Activated CD4-positive, alpha-beta memory T cell treated with anti-CD3 and anti-CD28 coated beads, Interleukin-2, amount 10 ng/mL, durations not matched to agents 7 days and 5 days (primary cell): ENCODE results near the gene ANXA2. TPM values are rescaled to one million over a fixed set of nuclear protein-coding genes. Genes with fewer than 3 reads are reported as not detected.

ENCODE experiments used
- CTCF ChIA-PET: fragments of 350-600 bp; sonication (Branson Sonifier 250); formaldehyde crosslinking; loops from one replicate; lab custom pipeline; 2021; ENCODE audit warnings: antibody characterized with exemption, inconsistent platforms; lab: Charles Lee
- POLR2A ChIA-PET: fragments of 350-600 bp; sonication (Branson Sonifier 250); formaldehyde crosslinking; loops from one replicate; lab custom pipeline; 2021; ENCODE audit warnings: antibody characterized with exemption; lab: Charles Lee
- DNase-seq: peaks from one replicate; pipeline ENCODE4 v3.0.0-alpha.2; 2020
- H3K27ac Mint-ChIP-seq: one replicate; pipeline ENCODE4 v1.8.0; 2021; ENCODE audit warnings: mild to moderate bottlenecking, mixed read lengths
- H3K27me3 Mint-ChIP-seq: one replicate; pipeline ENCODE4 v1.8.0; 2021; ENCODE audit warnings: mixed read lengths
- H3K36me3 Mint-ChIP-seq: one replicate; pipeline ENCODE4 v1.8.0; 2021; ENCODE audit warnings: low read depth, mixed read lengths
- H3K4me1 Mint-ChIP-seq: one replicate; pipeline ENCODE4 v1.8.0; 2021; ENCODE audit warnings: mixed read lengths
- H3K4me3 Mint-ChIP-seq: one replicate; pipeline ENCODE4 v1.8.0; 2021; ENCODE audit warnings: mild to moderate bottlenecking, mixed read lengths
- H3K9me3 Mint-ChIP-seq: one replicate; pipeline ENCODE4 v1.8.0; 2021; ENCODE audit warnings: mixed read lengths
- total RNA-seq, 2 experiments: library from RNA; stranded (reverse); gene quantifications; one replicate each; pipeline ENCODE4 v1.2.3, GENCODE V29; 2021

Gene ANXA2
- total RNA-seq, 2 experiments from 2014 or later, result 558 to 566 TPM

GRCh38 chr15:60325905-60326304 lies 71.9 kb downstream of the ANXA2 start:
- ChIA-PET CTCF (interaction anchor here (1.1 to 5.2 kb wide), 25 partner anchors 9 to 794 kb away, joined by 3 to 75 read pairs (median 5); partner anchors contain the start of gene FOXB1), POLR2A (interaction anchor here (1.9 kb wide), 1 partner anchor 408 kb away, joined by 6 read pairs; no protein-coding TSS in a partner anchor)
- Mint-ChIP-seq H3K36me3 (no peaks in the 10 kb centered on the region), H3K27me3 (peaks cover 59% of the 10 kb centered on the region), H3K4me1 (peaks cover 15% of the 10 kb centered on the region), H3K4me3 (no peak overlapping the region), H3K27ac (no peak overlapping the region), H3K9me3 (no peaks in the 10 kb centered on the region)
- no peak for DNase-seq

- H3K27me3 Mint-ChIP-seq, result peaks cover 60% of the 10 kb centered on the region
- H3K4me3 Mint-ChIP-seq, result no peak overlapping the region
- H3K36me3 Mint-ChIP-seq, result no peaks in the 10 kb centered on the region
- no peaks in the 10 kb centered on the region for H3K9me3 Mint-ChIP-seq
- H3K27ac Mint-ChIP-seq, result no peak overlapping the region
- no peak for DNase-seq
- CTCF ChIA-PET, result interaction anchor here (1.2 to 5.2 kb wide), 12 partner anchors 8 to 601 kb away, joined by 3 to 75 read pairs (median 8); no protein-coding TSS in a partner anchor
- peaks cover 17% of the 10 kb centered on the region for H3K4me1 Mint-ChIP-seq
- POLR2A ChIA-PET, result interaction anchor here (0.6 to 1.9 kb wide), 3 partner anchors 321 to 571 kb away, joined by 3 to 6 read pairs (median 3); partner anchors contain the start of gene FOXB1
Observed at GRCh38 chr15:60324706-60325438, 72.9 kb downstream of the ANXA2 start.

- ChIA-PET POLR2A (interaction anchor here (1.2 kb wide), 1 partner anchor 319 kb away, joined by 3 read pairs; the partner anchor contains the start of gene FOXB1), CTCF (interaction anchor here (4.1 kb wide), 1 partner anchor 599 kb away, joined by 37 read pairs; no protein-coding TSS in a partner anchor)
- Mint-ChIP-seq H3K4me3 (no peak overlapping the region), H3K27ac (no peak overlapping the region), H3K36me3 (no peaks in the 10 kb centered on the region), H3K9me3 (no peaks in the 10 kb centered on the region), H3K27me3 (peaks cover 50% of the 10 kb centered on the region), H3K4me1 (peaks cover 12% of the 10 kb centered on the region)
- DNase-seq, result no peak
Observed at GRCh38 chr15:60323322-60323721, 74.5 kb downstream of the ANXA2 start.

- no peak for DNase-seq
- ChIA-PET POLR2A (no interaction called here), CTCF (interaction anchor here (1.0 to 1.6 kb wide), 3 partner anchors 10 to 629 kb away, joined by 3 to 4 read pairs (median 4); no protein-coding TSS in a partner anchor)
- Mint-ChIP-seq H3K4me1 (peaks cover 2% of the 10 kb centered on the region), H3K27ac (no peak overlapping the region), H3K9me3 (peaks cover 5% of the 10 kb centered on the region), H3K27me3 (peaks cover 31% of the 10 kb centered on the region), H3K36me3 (no peaks in the 10 kb centered on the region), H3K4me3 (no peak overlapping the region)
Observed at GRCh38 chr15:60320365-60320764, 77.4 kb downstream of the ANXA2 start.

GRCh38 chr15:60318216-60318867 lies 79.4 kb downstream of the ANXA2 start:
- Mint-ChIP-seq H3K4me1 (peaks cover 2% of the 10 kb centered on the region), H3K36me3 (no peaks in the 10 kb centered on the region), H3K4me3 (no peak overlapping the region), H3K27me3 (peaks cover 22% of the 10 kb centered on the region), H3K27ac (no peak overlapping the region), H3K9me3 (peaks cover 7% of the 10 kb centered on the region)
- no peak for DNase-seq
- ChIA-PET POLR2A (no interaction called here), CTCF (interaction anchor here (1.1 kb wide), 2 partner anchors 8 to 593 kb away, joined by 3 to 4 read pairs; no protein-coding TSS in a partner anchor)

GRCh38 chr15:60316961-60317360 lies 80.8 kb downstream of the ANXA2 start:
- H3K36me3 Mint-ChIP-seq, result no peaks in the 10 kb centered on the region
- peaks cover 7% of the 10 kb centered on the region for H3K9me3 Mint-ChIP-seq
- no peak overlapping the region for H3K4me3 Mint-ChIP-seq
- H3K27ac Mint-ChIP-seq, result no peak overlapping the region
- POLR2A ChIA-PET, result no interaction called here
- no peak for DNase-seq
- peaks cover 2% of the 10 kb centered on the region for H3K4me1 Mint-ChIP-seq
- peaks cover 20% of the 10 kb centered on the region for H3K27me3 Mint-ChIP-seq
- CTCF ChIA-PET, result interaction anchor here (1.4 to 2.4 kb wide), 2 partner anchors 9 to 10 kb away, joined by 4 to 5 read pairs; no protein-coding TSS in a partner anchor

- no peak for DNase-seq
- H3K9me3 Mint-ChIP-seq, result peaks cover 7% of the 10 kb centered on the region
- H3K4me3 Mint-ChIP-seq, result no peak overlapping the region
- H3K27me3 Mint-ChIP-seq, result peaks cover 19% of the 10 kb centered on the region
- no peak overlapping the region for H3K27ac Mint-ChIP-seq
- peaks cover 2% of the 10 kb centered on the region for H3K4me1 Mint-ChIP-seq
- POLR2A ChIA-PET, result no interaction called here
- CTCF ChIA-PET, result interaction anchor here (2.4 kb wide), 1 partner anchor 10 kb away, joined by 5 read pairs; no protein-coding TSS in a partner anchor
- no peaks in the 10 kb centered on the region for H3K36me3 Mint-ChIP-seq
Observed at GRCh38 chr15:60315878-60316277, 81.9 kb downstream of the ANXA2 start.

GRCh38 chr15:60313906-60314305 lies 83.9 kb downstream of the ANXA2 start:
- Mint-ChIP-seq H3K36me3 (no peaks in the 10 kb centered on the region), H3K27me3 (peaks cover 24% of the 10 kb centered on the region), H3K27ac (no peak overlapping the region), H3K4me3 (no peak overlapping the region), H3K4me1 (no peaks in the 10 kb centered on the region), H3K9me3 (peaks cover 7% of the 10 kb centered on the region)
- DNase-seq, result no peak
- ChIA-PET POLR2A (no interaction called here), CTCF (no interaction called here)

- DNase-seq, result no peak
- Mint-ChIP-seq H3K4me1 (no peaks in the 10 kb centered on the region), H3K27ac (no peak overlapping the region), H3K36me3 (no peaks in the 10 kb centered on the region), H3K27me3 (peaks cover 41% of the 10 kb centered on the region), H3K4me3 (no peak overlapping the region), H3K9me3 (peaks cover 2% of the 10 kb centered on the region)
- CTCF ChIA-PET, result interaction anchor here (1.5 kb wide), 1 partner anchor 20 kb away, joined by 3 read pairs; no protein-coding TSS in a partner anchor
- POLR2A ChIA-PET, result no interaction called here
Observed at GRCh38 chr15:60307034-60307433, 90.8 kb downstream of the ANXA2 start.

GRCh38 chr15:60301024-60301423 lies 96.8 kb downstream of the ANXA2 start:
- ChIA-PET POLR2A (no interaction called here), CTCF (no interaction called here)
- Mint-ChIP-seq H3K27me3 (peaks cover 23% of the 10 kb centered on the region), H3K27ac (no peak overlapping the region), H3K4me1 (no peaks in the 10 kb centered on the region), H3K36me3 (no peaks in the 10 kb centered on the region), H3K9me3 (peaks cover 3% of the 10 kb centered on the region), H3K4me3 (no peak overlapping the region)
- DNase-seq, result no peak

- H3K4me3 Mint-ChIP-seq, result no peak overlapping the region
- ChIA-PET POLR2A (no interaction called here), CTCF (interaction anchor here (1.6 kb wide), 1 partner anchor 27 kb away, joined by 5 read pairs; no protein-coding TSS in a partner anchor)
- peaks cover 5% of the 10 kb centered on the region for H3K9me3 Mint-ChIP-seq
- no peak overlapping the region for H3K27ac Mint-ChIP-seq
- no peaks in the 10 kb centered on the region for H3K4me1 Mint-ChIP-seq
- no peaks in the 10 kb centered on the region for H3K36me3 Mint-ChIP-seq
- H3K27me3 Mint-ChIP-seq, result peaks cover 15% of the 10 kb centered on the region
- DNase-seq, result no peak
Observed at GRCh38 chr15:60299452-60300047, 98.2 kb downstream of the ANXA2 start.
